IPS-18c (cell line): ENCODE results near the gene RCVRN.

ENCODE experiments used
- H3K4me3 ChIP-seq: 2 replicates; pipeline ENCODE4 v1.7.0; 2013; ENCODE audit warnings: low read depth, mild to moderate bottlenecking, low read length, moderate library complexity; ENCODE audit not compliant: insufficient read depth
- H3K9me3 ChIP-seq: one replicate; pipeline ENCODE4 v1.6.1; 2013; ENCODE audit warnings: mild to moderate bottlenecking, low read length, moderate library complexity; ENCODE audit not compliant: control insufficient read depth, insufficient read depth

Gene RCVRN

GRCh38 chr17:9905078-9905415 lies at the start of gene RCVRN:
Gene RCVRN (minus strand): TSS chr17:9905271. CDS start chr17:9905180, 91 bp downstream.
- no peak within 1 kb of the TSS for H3K4me3 ChIP-seq

GRCh38 chr17:9953492-9953891 lies 48.4 kb upstream of the RCVRN start:
- H3K4me3 ChIP-seq = no peak overlapping the region

More at GRCh38 chr17:9905078-9905415, at the start of gene RCVRN:
- H3K9me3 ChIP-seq = peaks cover 3% of the 10 kb centered on the region

GRCh38 chr17:9951803-9952202 lies 46.7 kb upstream of the RCVRN start:
- H3K9me3 ChIP-seq = no peaks in the 10 kb centered on the region
- H3K4me3 ChIP-seq = no peak overlapping the region

More at GRCh38 chr17:9953492-9953891, 48.4 kb upstream of the RCVRN start:
- no peaks in the 10 kb centered on the region for H3K9me3 ChIP-seq

- H3K4me3 ChIP-seq = no peak overlapping the region
- peaks cover 2% of the 10 kb centered on the region for H3K9me3 ChIP-seq
Measured at GRCh38 chr17:9948928-9949327, 43.9 kb upstream of the RCVRN start.

- no peak overlapping the region for H3K4me3 ChIP-seq
- H3K9me3 ChIP-seq = peaks cover 2% of the 10 kb centered on the region
Measured at GRCh38 chr17:9944704-9945103, 39.6 kb upstream of the RCVRN start.

DNA sequence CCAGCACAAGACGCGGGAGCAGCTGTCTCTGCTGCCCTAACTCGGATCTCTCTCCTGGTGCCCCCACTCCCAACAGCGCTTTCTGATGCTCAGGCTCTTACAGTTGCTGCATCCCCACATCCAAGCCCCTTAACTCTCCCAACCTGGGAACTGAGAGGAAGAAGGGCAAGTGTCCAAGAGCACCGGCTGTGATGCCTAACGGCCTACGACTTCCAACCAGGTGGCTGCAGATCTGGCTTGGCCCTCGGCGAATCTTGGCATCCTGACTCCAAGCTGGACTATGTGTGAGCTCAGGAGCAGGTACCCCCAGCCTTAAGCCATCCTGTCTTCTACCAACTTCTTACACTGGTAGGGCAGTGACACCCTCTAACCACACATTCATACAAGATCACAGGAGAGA lies 38.3 kb upstream of the RCVRN start:
- Histone ChIP-seq H3K9me3 (peaks cover 2% of the 10 kb centered on the region), H3K4me3 (no peak overlapping the region)

DNA sequence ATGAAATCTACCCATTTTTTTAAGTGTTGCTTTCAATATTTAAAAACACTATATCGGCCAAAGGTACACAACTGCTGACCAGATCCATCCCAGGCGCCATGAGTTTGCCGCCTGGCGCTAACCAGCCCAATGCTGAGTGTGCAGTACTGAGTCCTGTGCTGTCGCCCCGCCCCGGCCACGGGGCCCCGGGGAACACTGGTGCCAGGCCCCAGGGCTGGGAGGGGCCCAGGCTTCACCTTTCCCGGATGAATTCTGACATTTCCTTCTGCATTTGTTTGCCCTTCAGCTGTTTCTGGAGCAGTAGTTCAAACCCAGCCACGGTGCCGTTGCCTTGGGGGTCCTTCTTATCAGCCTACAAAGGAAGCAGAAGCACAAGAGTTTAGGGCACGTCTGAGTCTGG lies 37.8 kb upstream of the RCVRN start:
- Histone ChIP-seq H3K4me3 (no peak overlapping the region), H3K9me3 (peaks cover 2% of the 10 kb centered on the region)

DNA sequence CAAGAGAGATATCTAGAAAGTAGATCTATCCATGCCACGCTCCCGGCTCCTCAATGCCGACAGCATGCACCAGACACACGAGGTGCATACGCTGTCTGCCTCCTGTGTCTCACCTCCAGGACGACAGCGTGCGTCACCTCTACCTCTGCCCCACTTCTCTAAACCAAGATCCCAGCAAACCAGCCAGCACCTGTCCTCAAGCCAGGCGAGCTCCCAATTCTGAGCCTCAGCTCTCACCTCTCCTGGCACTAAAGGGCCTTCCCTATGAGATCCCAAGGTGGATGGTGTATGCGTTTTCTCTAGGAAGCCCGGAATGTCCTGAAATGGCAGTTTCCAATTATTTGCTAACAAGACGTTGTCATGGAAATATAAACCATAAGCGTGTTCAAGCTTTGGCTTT lies 36.2 kb upstream of the RCVRN start:
- Histone ChIP-seq H3K9me3 (peaks cover 2% of the 10 kb centered on the region), H3K4me3 (no peak overlapping the region)

GRCh38 chr17:9940841-9941240 lies 35.8 kb upstream of the RCVRN start:
- H3K4me3 ChIP-seq = no peak overlapping the region
- peaks cover 5% of the 10 kb centered on the region for H3K9me3 ChIP-seq

GRCh38 chr17:9938764-9939163 lies 33.7 kb upstream of the RCVRN start:
- H3K4me3 ChIP-seq = no peak overlapping the region
- H3K9me3 ChIP-seq = peaks cover 3% of the 10 kb centered on the region

GRCh38 chr17:9937901-9938300 lies 32.8 kb upstream of the RCVRN start:
- H3K4me3 ChIP-seq = no peak overlapping the region
- H3K9me3 ChIP-seq = peaks cover 3% of the 10 kb centered on the region

- peaks cover 3% of the 10 kb centered on the region for H3K9me3 ChIP-seq
Measured at GRCh38 chr17:9937241-9937761, 32.2 kb upstream of the RCVRN start.

GRCh38 chr17:9936095-9936494 lies 31.0 kb upstream of the RCVRN start:
- H3K4me3 ChIP-seq = no peak overlapping the region
- peaks cover 3% of the 10 kb centered on the region for H3K9me3 ChIP-seq

More at GRCh38 chr17:9937241-9937761, 32.2 kb upstream of the RCVRN start:
- H3K4me3 ChIP-seq = no peak overlapping the region

GRCh38 chr17:9935408-9935807 lies 30.3 kb upstream of the RCVRN start:
- no peak overlapping the region for H3K4me3 ChIP-seq
- peaks cover 3% of the 10 kb centered on the region for H3K9me3 ChIP-seq

- H3K4me3 ChIP-seq = no peak overlapping the region
- peaks cover 3% of the 10 kb centered on the region for H3K9me3 ChIP-seq
Measured at GRCh38 chr17:9934331-9934730, 29.3 kb upstream of the RCVRN start.

DNA sequence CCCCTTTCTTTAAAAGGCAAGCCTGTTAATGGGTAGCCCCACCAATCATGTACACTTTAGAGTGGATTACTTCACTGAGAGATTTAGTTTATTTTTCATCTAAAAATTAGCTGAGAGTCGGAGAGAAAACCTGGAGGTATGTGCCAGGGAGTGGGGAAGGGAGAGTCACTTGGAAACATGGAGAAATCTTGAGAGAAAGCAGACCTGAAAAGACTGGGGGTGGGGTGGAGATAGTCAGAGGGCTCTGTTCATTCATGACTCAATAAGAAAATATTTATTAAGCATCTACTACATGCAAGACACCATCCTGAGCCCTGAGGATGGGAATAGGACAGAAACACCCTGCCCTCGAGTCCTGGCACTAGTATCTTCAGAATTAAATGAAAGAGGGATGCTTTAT lies 27.4 kb upstream of the RCVRN start:
- peaks cover 3% of the 10 kb centered on the region for H3K9me3 ChIP-seq
- no peak overlapping the region for H3K4me3 ChIP-seq

DNA sequence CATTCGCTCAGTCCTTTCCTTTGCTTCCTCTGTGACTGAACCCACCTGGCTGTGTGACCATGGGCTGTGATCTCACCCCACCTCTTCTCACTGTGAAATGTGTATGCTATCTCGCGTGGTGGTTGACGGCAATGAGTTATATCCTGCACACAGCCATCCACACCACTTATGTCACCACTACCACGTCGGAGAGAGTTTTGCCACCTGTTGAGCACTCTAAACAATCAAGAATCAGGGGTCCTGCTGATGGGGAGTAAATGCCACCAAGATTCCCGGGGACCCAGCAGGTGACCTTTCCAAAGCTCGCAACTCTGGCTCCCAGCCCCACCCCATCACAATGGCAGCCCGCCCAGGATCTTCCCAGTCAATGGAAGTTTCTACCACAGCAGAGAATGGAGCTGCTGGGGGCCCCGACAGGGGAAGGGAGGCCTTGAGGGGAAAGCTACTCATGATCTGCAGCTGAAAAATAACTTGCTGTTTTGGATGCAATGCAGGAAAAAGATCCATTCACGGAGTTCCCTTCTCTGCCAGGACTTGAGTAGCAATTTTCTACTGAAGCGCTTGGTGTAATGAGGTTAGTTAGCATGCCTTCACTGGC lies 26.2 kb upstream of the RCVRN start:
- Histone ChIP-seq H3K9me3 (peaks cover 3% of the 10 kb centered on the region), H3K4me3 (no peak overlapping the region)

- Histone ChIP-seq H3K4me3 (no peak overlapping the region), H3K9me3 (no peaks in the 10 kb centered on the region)
Measured at GRCh38 chr17:9929871-9930270, 24.8 kb upstream of the RCVRN start.
